GM18867 (cell line): ENCODE data around the gene LRRC4B.

Experiments
- ATAC-seq: cut with Tn5 transposase; IDR thresholded peaks from one replicate; pipeline ENCODE4 v1.9.1; 2021; ENCODE audit warnings: mild to moderate bottlenecking, moderate library complexity; ENCODE audit not compliant: unreplicated experiment

The LRRC4B gene

DNA sequence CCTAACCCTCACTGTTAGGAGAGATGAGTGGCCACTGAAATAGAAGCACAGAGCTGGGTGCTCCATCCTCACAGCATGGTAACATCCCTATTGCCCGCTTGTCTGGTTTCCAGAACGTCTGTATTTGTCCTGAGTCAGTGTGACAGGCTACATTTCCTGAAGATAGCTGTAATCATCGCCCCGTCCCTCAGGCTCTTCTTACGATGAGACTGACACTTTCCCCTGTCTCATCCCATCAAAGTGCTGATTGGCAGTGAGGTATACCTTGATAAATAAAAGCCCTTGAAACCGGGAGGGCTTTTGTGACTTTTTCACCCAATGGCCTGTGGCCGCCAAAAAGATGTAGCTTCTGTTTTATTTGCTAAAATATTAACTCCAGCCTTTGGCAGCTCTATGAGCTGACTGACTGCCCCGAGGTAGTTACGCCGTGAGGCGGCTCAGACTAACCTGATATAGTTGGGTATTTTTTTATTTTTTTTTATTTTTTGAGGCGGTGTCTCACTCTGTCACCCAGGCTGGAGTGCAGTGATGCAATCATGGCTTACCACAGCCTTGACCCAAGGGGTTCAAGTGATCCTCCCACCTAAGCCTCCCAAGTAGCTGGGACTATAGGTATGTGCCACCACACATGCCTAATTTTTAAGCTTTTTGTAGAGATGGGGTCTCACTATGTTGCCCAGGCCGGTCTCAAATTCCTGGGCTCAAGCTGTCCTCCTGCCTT is 5.7 kb upstream of the LRRC4B start:
- ATAC-seq: no peak

- no peak for ATAC-seq
Observed at GRCh38 chr19:50570997-50571396, 2.8 kb upstream of the LRRC4B start.

- no peak for ATAC-seq
Observed at GRCh38 chr19:50569938-50570540, 1.8 kb upstream of the LRRC4B start.

- no peak for ATAC-seq
Observed at GRCh38 chr19:50568728-50569698, 778 bp upstream of the LRRC4B start.

DNA sequence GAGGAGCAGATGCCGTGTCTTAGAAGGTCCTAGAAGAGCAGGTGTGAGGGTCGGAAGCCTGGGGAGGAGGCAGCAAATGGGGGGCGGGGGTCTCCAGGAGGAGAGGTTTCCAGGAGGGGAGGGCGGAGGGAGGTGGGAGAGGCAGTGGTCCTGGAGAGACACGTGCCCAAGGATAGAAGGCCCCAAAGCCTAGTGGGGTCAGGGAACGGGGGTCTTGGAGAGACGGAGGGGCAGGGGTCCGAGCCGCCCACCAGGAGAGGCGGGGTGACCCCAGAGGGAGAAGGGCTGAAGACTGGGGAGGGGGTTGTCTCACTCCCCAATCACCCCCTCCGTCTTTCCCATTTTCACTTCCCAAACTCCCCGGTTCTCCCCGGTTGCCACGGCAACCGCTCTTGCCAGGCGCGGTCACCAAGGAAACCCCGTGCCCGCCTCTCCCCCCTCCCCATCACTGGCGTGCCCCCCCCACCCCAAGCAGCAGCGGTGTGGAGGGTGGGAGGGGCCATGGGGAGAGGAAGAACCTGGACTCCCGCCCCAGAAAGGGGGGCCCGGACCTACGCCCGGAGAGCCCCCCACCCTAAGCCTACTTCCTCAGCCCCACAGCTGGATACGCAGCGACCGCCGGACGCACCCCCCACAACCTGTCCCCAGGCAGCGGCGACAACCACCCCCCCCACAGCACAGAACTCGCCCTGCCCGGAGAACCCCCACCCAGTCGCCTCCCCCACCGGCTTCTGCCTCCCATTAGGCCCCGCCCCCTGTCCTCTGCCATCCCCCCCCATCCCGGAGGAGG is 988 bp downstream of the LRRC4B start:
- no peak for ATAC-seq

- no peak for ATAC-seq
Observed at GRCh38 chr19:50565984-50566903, 2.0 kb downstream of the LRRC4B start.

DNA sequence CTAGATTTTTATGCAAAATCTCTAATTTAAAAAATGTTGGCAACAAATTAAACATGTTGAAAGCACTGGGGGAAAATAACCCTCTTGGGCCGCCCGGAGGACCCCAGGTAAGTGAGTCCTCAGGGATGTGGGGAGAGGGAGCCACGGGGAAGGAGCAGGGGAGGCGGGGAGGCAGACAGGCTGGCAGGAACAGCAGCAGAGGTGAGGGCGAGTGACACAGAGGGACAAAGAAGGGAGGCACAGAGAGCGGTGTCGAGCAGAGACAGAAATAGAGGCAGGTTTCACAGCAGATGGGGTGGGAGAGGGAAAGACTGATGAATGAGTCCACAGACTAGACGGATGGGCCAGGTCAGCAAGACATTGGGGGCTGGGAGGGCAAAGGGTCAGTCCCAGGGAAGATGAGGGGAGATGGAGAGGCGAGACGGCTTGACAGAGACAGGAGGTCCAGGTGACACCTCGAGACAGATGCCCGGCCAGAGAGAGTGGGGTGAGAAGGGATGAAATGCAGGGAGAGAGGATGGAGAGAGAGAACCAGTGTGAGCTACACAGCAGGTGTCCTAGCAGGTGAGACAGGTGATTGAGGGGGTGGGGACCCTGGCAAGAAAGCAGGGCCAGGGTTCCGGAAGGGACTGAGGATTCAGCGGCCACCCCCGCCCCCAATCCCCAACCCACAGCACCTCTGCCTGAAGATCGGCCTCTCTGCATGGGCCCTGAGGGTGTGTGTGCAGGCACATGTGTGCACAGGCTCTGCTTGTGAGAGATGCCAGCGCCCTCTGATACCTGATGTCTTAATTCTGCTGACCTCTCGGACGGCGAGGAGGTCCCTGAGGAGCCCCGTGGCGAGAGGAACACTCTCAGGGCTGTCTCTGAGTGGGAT is 3.8 kb downstream of the LRRC4B start:
- ATAC-seq: no peak

GRCh38 chr19:50563597-50563996 is 4.6 kb downstream of the LRRC4B start:
- no peak for ATAC-seq

DNA sequence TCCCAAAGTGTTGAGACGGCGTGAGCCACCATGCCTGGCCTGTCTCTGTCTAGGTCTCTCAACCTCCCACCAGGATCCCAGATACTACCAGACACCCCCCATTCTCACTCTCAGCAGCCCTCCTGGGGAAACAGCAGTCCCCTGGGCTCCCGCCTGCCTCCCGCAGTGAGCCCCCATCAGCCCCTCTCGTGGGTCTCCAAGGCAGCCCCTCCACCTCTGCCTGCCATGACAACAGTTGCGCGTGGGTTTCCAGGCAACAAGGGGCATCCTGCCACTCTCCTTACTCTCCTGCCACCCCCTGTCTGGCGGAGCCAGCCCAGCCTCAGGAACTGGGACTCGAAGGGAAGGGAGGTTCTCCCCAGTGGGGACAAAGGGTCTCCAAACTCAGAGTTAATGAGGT is 5.2 kb downstream of the LRRC4B start:
- no peak for ATAC-seq

- ATAC-seq: no peak
Observed at GRCh38 chr19:50562329-50562728, 5.9 kb downstream of the LRRC4B start.

- ATAC-seq: no peak
Observed at GRCh38 chr19:50559636-50560035, 8.6 kb downstream of the LRRC4B start.

DNA sequence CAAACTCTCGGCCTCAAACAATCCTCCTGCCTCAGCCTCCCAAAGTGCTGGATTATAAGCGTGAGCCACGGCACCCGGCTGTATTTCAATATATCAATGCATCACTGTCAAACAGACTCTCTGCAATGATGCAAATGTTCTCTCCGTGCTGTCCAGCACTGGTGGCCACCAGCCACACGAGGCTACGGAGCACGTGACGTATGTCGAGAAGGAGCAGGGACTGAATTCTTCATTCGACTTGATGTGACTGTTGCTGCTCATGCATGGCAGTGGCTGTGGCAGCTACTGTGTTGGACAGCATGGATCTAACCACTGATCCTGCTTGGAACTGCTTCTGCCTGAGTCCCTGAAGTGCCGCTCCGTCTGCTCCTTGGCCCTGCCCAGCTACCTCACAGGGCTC is 9.8 kb downstream of the LRRC4B start:
- ATAC-seq: no peak

DNA sequence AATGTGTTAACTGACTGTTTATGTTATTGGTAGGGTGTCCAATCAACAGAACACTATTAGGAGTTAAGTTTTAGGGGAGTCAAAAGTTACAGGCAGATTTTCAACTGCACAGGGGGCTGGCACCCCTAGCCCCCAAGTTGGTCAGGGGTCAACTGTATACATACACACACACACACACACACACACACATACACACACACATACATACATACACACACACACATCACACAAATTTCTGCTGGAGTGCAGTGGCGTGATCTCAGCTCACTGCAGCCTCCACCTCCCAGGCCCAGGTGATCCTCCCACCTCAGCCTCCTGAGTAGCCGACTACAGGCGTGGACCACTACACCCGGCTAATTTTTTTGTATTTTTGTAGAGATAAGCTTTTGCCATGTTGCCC is 10.2 kb downstream of the LRRC4B start:
- no peak for ATAC-seq

DNA sequence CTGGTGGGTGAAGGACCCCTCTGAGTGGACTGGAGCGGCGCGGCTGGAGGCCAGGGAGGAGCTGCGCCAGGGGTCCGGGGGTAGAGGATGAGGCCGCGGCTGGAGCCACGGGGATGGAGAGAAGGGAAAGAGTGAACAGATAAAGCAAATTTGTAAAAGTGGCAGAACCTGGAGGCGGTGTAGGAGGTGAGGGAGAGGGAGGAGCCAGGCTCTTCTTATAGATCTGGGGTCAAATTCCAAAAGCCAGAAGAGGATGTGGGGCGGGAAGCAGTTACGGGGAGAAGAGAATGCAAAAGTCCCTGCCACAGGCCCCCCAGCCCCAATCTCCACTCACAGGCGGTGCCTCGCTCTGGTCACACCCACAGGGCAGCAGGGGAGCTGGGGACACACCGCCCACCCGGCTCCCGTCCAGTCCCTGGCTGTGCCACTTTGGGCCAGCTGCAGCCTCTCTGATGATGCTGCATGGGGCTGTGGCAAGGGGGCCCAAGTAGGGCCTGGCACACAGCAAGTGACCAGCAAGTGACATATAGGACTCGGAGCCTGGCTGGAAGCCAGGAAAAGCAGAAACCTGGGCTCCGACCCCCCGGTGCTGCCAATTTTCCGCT is 11.1 kb downstream of the LRRC4B start:
- ATAC-seq: no peak

- no peak for ATAC-seq
Observed at GRCh38 chr19:50556282-50557008, 11.8 kb downstream of the LRRC4B start.

- no peak for ATAC-seq
Observed at GRCh38 chr19:50555450-50556281, 12.6 kb downstream of the LRRC4B start.

- ATAC-seq: no peak
Observed at GRCh38 chr19:50555033-50555432, 13.2 kb downstream of the LRRC4B start.
